CD1c-positive myeloid dendritic cell (primary cell): ENCODE measurements around the gene SKAP2.

ENCODE experiments used
- DNase-seq: peaks from one replicate; pipeline ENCODE4 v3.0.0-alpha.2; 2016; ENCODE audit errors: extremely low spot score

The SKAP2 gene

GRCh38 chr7:26664735-26665416 lies 199.5 kb downstream of the SKAP2 start:
- DNase-seq: no peak

GRCh38 chr7:26664274-26664673 lies 200.1 kb downstream of the SKAP2 start:
- no peak for DNase-seq

GRCh38 chr7:26663874-26664273 lies 200.5 kb downstream of the SKAP2 start:
- no peak for DNase-seq

GRCh38 chr7:26662646-26663045 lies 201.7 kb downstream of the SKAP2 start:
- DNase-seq: no peak

GRCh38 chr7:26659121-26659520 lies 205.3 kb downstream of the SKAP2 start:
- DNase-seq: no peak

- DNase-seq: no peak
Observed at GRCh38 chr7:26658389-26659084, 205.9 kb downstream of the SKAP2 start.

- no peak for DNase-seq
Observed at GRCh38 chr7:26657686-26658388, 206.6 kb downstream of the SKAP2 start.

- no peak for DNase-seq
Observed at GRCh38 chr7:26657206-26657641, 207.2 kb downstream of the SKAP2 start.

- DNase-seq: no peak
Observed at GRCh38 chr7:26656735-26657134, 207.7 kb downstream of the SKAP2 start.

- DNase-seq: no peak
Observed at GRCh38 chr7:26655781-26656180, 208.6 kb downstream of the SKAP2 start.

GRCh38 chr7:26653430-26654399 lies 210.7 kb downstream of the SKAP2 start:
- no peak for DNase-seq

- DNase-seq: no peak
Observed at GRCh38 chr7:26652401-26653100, 211.8 kb downstream of the SKAP2 start.

GRCh38 chr7:26650103-26650502 lies 214.3 kb downstream of the SKAP2 start:
- DNase-seq: no peak

GRCh38 chr7:26649388-26649787 lies 215.0 kb downstream of the SKAP2 start:
- DNase-seq: no peak

GRCh38 chr7:26648554-26648953 lies 215.8 kb downstream of the SKAP2 start:
- no peak for DNase-seq

- no peak for DNase-seq
Observed at GRCh38 chr7:26646336-26647048, 217.9 kb downstream of the SKAP2 start.

- DNase-seq: peak; percentile 5
Observed at GRCh38 chr7:26645121-26645520, 219.3 kb downstream of the SKAP2 start.

- no peak for DNase-seq
Observed at GRCh38 chr7:26642416-26642815, 222.0 kb downstream of the SKAP2 start.

- DNase-seq: no peak
Observed at GRCh38 chr7:26639695-26640094, 224.7 kb downstream of the SKAP2 start.

GRCh38 chr7:26639111-26639510 lies 225.3 kb downstream of the SKAP2 start:
- no peak for DNase-seq
